Measurements from ENCODE around the gene BAZ1B. TPM values are rescaled to one million over a fixed set of nuclear protein-coding genes. Genes with fewer than 3 reads are reported as not detected.

BAZ1B gene
- total RNA-seq, 1 donor from 2014 or later = 60.3 TPM

DNA sequence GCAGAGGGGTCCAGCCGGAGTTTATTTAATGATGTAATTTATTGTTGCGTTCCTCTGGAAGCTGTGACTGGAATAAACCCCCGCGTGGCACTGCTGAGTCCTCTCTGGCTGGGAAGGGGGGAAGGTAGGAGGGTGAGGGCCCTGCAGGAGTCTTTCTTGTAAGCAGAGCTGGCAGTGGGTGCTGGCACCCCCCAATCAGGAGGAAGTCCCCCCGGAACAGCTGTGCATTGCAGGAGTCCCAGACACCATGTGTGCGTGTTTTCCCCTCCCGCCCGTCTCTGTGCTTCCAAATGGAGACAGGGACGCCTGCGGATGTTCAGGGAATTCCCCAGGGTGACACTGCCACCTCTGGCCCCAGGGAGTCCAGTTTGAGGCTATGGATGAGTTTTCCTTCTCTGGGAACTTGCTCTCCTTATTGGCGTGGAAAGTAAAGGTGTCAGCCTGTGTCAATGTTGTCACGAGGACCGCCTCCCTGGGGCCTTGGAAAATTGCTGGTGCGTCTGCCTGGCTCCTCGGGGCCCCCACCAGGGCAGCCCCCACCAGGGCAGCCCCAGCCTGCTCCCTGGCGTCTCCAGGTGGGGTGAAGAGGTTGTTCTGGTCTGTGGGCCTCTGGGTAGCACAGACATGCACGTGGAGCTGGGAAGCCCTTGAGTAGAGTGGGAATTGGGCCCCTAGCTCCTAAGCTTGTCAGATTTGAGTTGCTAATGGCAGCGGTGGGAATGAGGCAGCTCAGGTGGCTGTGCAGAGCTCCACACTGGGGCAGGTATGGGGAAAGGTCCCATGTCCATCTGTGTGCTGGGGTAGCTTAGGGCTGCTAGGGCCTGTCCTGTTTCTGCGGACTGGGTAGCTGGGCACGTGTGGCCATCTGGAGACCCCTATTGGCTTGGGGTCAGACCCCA, 85.8 kb downstream of the BAZ1B start:
- Histone ChIP-seq H3K4me3 (ENCODE audit: low read depth, low read length) (no peak overlapping the region), H3K36me3 (ENCODE audit: control insufficient read depth, insufficient read depth, low read length) (peaks cover 2% of the 10 kb centered on the region), H3K27me3 (ENCODE audit: control insufficient read depth, insufficient read depth, low read length) (peaks cover 25% of the 10 kb centered on the region)
- no peak for DNase-seq (ENCODE audit: low read depth)
- TF ChIP-seq, protein P1, sequence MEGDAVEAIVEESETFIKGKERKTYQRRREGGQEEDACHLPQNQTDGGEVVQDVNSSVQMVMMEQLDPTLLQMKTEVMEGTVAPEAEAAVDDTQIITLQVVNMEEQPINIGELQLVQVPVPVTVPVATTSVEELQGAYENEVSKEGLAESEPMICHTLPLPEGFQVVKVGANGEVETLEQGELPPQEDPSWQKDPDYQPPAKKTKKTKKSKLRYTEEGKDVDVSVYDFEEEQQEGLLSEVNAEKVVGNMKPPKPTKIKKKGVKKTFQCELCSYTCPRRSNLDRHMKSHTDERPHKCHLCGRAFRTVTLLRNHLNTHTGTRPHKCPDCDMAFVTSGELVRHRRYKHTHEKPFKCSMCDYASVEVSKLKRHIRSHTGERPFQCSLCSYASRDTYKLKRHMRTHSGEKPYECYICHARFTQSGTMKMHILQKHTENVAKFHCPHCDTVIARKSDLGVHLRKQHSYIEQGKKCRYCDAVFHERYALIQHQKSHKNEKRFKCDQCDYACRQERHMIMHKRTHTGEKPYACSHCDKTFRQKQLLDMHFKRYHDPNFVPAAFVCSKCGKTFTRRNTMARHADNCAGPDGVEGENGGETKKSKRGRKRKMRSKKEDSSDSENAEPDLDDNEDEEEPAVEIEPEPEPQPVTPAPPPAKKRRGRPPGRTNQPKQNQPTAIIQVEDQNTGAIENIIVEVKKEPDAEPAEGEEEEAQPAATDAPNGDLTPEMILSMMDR (IDR thresholded peaks at IDR 0.05; ENCODE audit: insufficient read depth, low read length, poor library complexity, severe bottlenecking) = peak; percentile 7

DNA sequence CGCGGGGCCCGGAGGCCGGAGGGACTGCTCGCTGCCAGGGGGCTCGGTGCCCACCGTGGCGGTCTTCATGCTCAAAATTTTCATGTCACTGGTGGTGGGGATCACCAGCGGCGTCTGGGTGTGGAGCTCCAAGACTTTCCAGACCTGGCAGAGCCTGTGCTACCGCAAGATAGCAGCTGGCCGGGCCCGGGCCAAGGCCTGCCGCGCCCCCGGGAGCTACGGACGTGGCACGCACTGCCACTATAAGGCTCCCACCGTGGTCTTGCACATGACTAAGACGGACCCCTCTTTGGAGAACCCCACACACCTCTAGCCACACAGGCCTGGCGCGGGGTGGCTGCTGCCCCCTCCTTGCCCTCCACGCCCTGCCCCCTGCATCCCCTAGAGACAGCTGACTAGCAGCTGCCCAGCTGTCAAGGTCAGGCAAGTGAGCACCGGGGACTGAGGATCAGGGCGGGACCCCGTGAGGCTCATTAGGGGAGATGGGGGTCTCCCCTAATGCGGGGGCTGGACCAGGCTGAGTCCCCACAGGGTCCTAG, 86.6 kb downstream of the BAZ1B start:
- TF ChIP-seq, protein P1 (IDR thresholded peaks at IDR 0.05; ENCODE audit: insufficient read depth, low read length, poor library complexity, severe bottlenecking) = no peak
- no peak overlapping the region for H3K4me3 ChIP-seq (ENCODE audit: low read depth, low read length)
- DNase-seq (ENCODE audit: low read depth) = no peak
- peaks cover 2% of the 10 kb centered on the region for H3K36me3 ChIP-seq (ENCODE audit: control insufficient read depth, insufficient read depth, low read length)
- peaks cover 27% of the 10 kb centered on the region for H3K27me3 ChIP-seq (ENCODE audit: control insufficient read depth, insufficient read depth, low read length)

DNA sequence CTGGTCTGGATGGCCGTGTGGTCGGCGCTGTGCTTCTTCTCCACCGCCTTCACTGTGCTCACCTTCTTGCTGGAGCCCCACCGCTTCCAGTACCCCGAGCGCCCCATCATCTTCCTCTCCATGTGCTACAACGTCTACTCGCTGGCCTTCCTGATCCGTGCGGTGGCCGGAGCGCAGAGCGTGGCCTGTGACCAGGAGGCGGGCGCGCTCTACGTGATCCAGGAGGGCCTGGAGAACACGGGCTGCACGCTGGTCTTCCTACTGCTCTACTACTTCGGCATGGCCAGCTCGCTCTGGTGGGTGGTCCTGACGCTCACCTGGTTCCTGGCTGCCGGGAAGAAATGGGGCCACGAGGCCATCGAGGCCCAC, 87.4 kb downstream of the BAZ1B start:
- Histone ChIP-seq H3K27me3 (ENCODE audit: control insufficient read depth, insufficient read depth, low read length) (peaks cover 27% of the 10 kb centered on the region), H3K4me3 (ENCODE audit: low read depth, low read length) (no peak overlapping the region), H3K36me3 (ENCODE audit: control insufficient read depth, insufficient read depth, low read length) (peaks cover 2% of the 10 kb centered on the region)
- DNase-seq (ENCODE audit: low read depth) = no peak
- TF ChIP-seq, protein P1 (IDR thresholded peaks at IDR 0.05; ENCODE audit: insufficient read depth, low read length, poor library complexity, severe bottlenecking) = no peak

DNA sequence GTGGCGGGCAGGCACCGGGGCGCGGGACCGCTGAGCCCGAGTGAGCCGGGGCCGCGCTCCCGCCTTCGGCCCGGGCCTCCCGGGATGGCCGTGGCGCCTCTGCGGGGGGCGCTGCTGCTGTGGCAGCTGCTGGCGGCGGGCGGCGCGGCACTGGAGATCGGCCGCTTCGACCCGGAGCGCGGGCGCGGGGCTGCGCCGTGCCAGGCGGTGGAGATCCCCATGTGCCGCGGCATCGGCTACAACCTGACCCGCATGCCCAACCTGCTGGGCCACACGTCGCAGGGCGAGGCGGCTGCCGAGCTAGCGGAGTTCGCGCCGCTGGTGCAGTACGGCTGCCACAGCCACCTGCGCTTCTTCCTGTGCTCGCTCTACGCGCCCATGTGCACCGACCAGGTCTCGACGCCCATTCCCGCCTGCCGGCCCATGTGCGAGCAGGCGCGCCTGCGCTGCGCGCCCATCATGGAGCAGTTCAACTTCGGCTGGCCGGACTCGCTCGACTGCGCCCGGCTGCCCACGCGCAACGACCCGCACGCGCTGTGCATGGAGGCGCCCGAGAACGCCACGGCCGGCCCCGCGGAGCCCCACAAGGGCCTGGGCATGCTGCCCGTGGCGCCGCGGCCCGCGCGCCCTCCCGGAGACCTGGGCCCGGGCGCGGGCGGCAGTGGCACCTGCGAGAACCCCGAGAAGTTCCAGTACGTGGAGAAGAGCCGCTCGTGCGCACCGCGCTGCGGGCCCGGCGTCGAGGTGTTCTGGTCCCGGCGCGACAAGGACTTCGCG, 88.0 kb downstream of the BAZ1B start:
- Histone ChIP-seq H3K36me3 (ENCODE audit: control insufficient read depth, insufficient read depth, low read length) (peaks cover 2% of the 10 kb centered on the region), H3K4me3 (ENCODE audit: low read depth, low read length) (no peak overlapping the region)
- TF ChIP-seq, protein P1 (IDR thresholded peaks at IDR 0.05; ENCODE audit: insufficient read depth, low read length, poor library complexity, severe bottlenecking) = no peak

DNA sequence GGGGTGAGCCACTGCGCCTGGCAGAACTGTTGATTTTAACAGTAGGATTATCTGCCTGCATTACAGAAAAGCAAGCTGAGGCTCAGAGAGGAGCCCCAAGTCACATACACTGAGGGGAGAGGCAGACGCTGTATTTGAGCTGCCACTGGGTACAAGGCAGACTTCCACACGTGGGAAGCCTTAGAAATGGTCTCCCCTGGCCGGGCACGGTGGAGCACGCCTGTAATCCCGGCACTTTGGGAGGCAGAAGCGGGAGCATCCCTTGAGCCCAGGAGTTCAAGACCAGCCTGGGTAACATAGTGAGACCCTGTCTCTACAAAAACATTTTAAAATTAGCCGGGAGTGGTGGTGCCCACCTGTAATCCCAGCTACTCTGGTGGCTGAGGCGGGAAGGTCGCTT, 89.4 kb downstream of the BAZ1B start:
- no peaks in the 10 kb centered on the region for H3K36me3 ChIP-seq (ENCODE audit: control insufficient read depth, insufficient read depth, low read length)
- H3K4me3 ChIP-seq (ENCODE audit: low read depth, low read length) = no peak overlapping the region
- DNase-seq (ENCODE audit: low read depth) = no peak
- TF ChIP-seq, protein P1 (IDR thresholded peaks at IDR 0.05; ENCODE audit: insufficient read depth, low read length, poor library complexity, severe bottlenecking) = no peak
- peaks cover 32% of the 10 kb centered on the region for H3K27me3 ChIP-seq (ENCODE audit: control insufficient read depth, insufficient read depth, low read length)

More for the DNA sequence above, 88.0 kb downstream of the BAZ1B start:
- DNase-seq (ENCODE audit: low read depth) = no peak
- peaks cover 27% of the 10 kb centered on the region for H3K27me3 ChIP-seq (ENCODE audit: control insufficient read depth, insufficient read depth, low read length)

All from kidney epithelial cell (primary cell).